OCI-LY7 (cell line): ENCODE measurements around the gene LDB3. TPM values are rescaled to one million over a fixed set of nuclear protein-coding genes. Genes with fewer than 3 reads are reported as not detected.

ENCODE experiments used
- BruUV-seq: library from RNA; stranded (reverse); fragments of 400-500 nt; replicated peaks from 2 replicates; lab custom pipeline; 2021; lab: Mats Ljungman, UMichigan
- CTCF ChIA-PET: fragments of 300-600 bp; sonication (Branson Sonifier 250); formaldehyde crosslinking; loops from one replicate; lab custom pipeline; 2022; ENCODE audit warnings: antibody characterized with exemption; ENCODE audit not compliant: unreplicated experiment; lab: Charles Lee
- POLR2A ChIA-PET: fragments of 300-600 bp; sonication (Branson Sonifier 250); formaldehyde crosslinking; loops from one replicate; lab custom pipeline; 2022; ENCODE audit warnings: antibody characterized with exemption; lab: Charles Lee
- DNase-seq: peaks from one replicate; pipeline ENCODE4 v3.0.0-alpha.2; 2015; ENCODE audit warnings: low spot score
- H2AFZ ChIP-seq: fragments of 200-600 bp; sonication (generic), shearing (Covaris generic); 2 replicates; pipeline ENCODE4 v1.6.1; 2014; ENCODE audit warnings: mild to moderate bottlenecking, antibody characterized with exemption, low read length, moderate library complexity
- H3K27ac ChIP-seq: fragments of 200-600 bp; sonication (generic); 2 replicates; pipeline ENCODE4 v1.5.1; 2014; ENCODE audit warnings: mixed run types, low read depth, mild to moderate bottlenecking, moderate library complexity, low read length, inconsistent platforms; ENCODE audit not compliant: poor library complexity, severe bottlenecking
- H3K36me3 ChIP-seq: fragments of 200-600 bp; sonication (generic); 2 replicates; pipeline ENCODE4 v1.6.1; 2014; ENCODE audit warnings: mild to moderate bottlenecking, antibody characterized with exemption, low read length, moderate library complexity, mixed read lengths; ENCODE audit not compliant: insufficient read depth
- H3K4me1 ChIP-seq: fragments of 200-600 bp; sonication (generic); 2 replicates; pipeline ENCODE4 v1.5.1; 2014; ENCODE audit warnings: mild to moderate bottlenecking, low read length; ENCODE audit not compliant: insufficient read depth, poor library complexity, severe bottlenecking
- H3K4me2 ChIP-seq: fragments of 200-600 bp; sonication (generic); 2 replicates; pipeline ENCODE4 v1.6.1; 2014; ENCODE audit warnings: mild to moderate bottlenecking, low read length
- H3K4me3 ChIP-seq: fragments of 200-600 bp; sonication (generic); 2 replicates; pipeline ENCODE4 v1.5.1; 2014; ENCODE audit warnings: mild to moderate bottlenecking, low read depth, low read length; ENCODE audit not compliant: poor library complexity, severe bottlenecking
- H3K79me2 ChIP-seq: fragments of 200-600 bp; sonication (generic); 2 replicates; pipeline ENCODE4 v1.6.1; 2016; ENCODE audit warnings: low read depth, mild to moderate bottlenecking, low read length, moderate library complexity, mixed read lengths; ENCODE audit not compliant: insufficient read depth
- H3K9me2 ChIP-seq: fragments of 200-600 bp; sonication (generic); 2 replicates; pipeline ENCODE4 v1.6.1; 2016; ENCODE audit warnings: mild to moderate bottlenecking, low read length, mixed read lengths; ENCODE audit not compliant: insufficient read depth
- H3K9me3 ChIP-seq: fragments of 200-600 bp; sonication (generic); 2 replicates; pipeline ENCODE4 v1.6.1; 2014; ENCODE audit warnings: mild to moderate bottlenecking, mixed run types, low read length, mixed read lengths
- H4K20me1 ChIP-seq: fragments of 200-600 bp; sonication (generic); 2 replicates; pipeline ENCODE4 v1.6.1; 2014; ENCODE audit warnings: mild to moderate bottlenecking, antibody characterized with exemption, low read length, moderate library complexity, mixed read lengths; ENCODE audit not compliant: insufficient read depth
- CTCF ChIP-seq: fragments of 200-600 bp; sonication (generic); conservative IDR thresholded peaks from 2 replicates; pipeline ENCODE4 v1.5.1; 2014; ENCODE audit warnings: mild to moderate bottlenecking, antibody characterized with exemption, low read length, moderate library complexity, mixed read lengths
- EZH2phosphoT487 ChIP-seq: fragments of 200-600 bp; sonication (generic); IDR thresholded peaks from 2 replicates; pipeline ENCODE4 v1.6.1; 2018; ENCODE audit warnings: low read depth, borderline replicate concordance, mild to moderate bottlenecking, mixed run types, antibody characterized with exemption, low read length, moderate library complexity, mixed read lengths
- intact Hi-C: fragments of 100-400 bp; cut with micrococcal nuclease; formaldehyde crosslinking; loops from one replicate; pipeline ENCODE4 v1.10.0; 2022; ENCODE audit not compliant: unreplicated experiment
- total RNA-seq, 2 experiments: library from RNA; depleted of rRNA in 1 of 2; stranded (reverse); fragments of >200 nt in 1 of 2; shearing (Covaris generic) in 1 of 2; gene quantifications; 2 replicates each; pipeline ENCODE4 v1.2.3, GENCODE V29; 2014 to 2022

LDB3 gene
- total RNA-seq, 2 experiments from 2014 or later: 0.08 TPM; not detected in 1

- CTCF ChIA-PET: no interaction called here
- no TSS peak for BruUV-seq
- no peak overlapping the region for H3K4me3 ChIP-seq
These were observed 90.9 kb downstream of the LDB3 start for GRCh38 chr10:86759073-86759672.

GRCh38 chr10:86763404-86763803 lies 95.1 kb downstream of the LDB3 start:
- TF ChIP-seq CTCF (no peak), EZH2phosphoT487 (no peak)
- Histone ChIP-seq H3K27ac (no peak overlapping the region), H2AFZ (no peak overlapping the region)

More at GRCh38 chr10:86759073-86759672, 90.9 kb downstream of the LDB3 start:
- DNase-seq: no peak
- H3K27ac ChIP-seq: no peak overlapping the region
- no peak overlapping the region for H2AFZ ChIP-seq
- H3K9me2 ChIP-seq: no peaks in the 10 kb centered on the region
- POLR2A ChIA-PET: no interaction called here
- TF ChIP-seq EZH2phosphoT487 (no peak), CTCF (no peak)
- H4K20me1 ChIP-seq: no peaks in the 10 kb centered on the region
- H3K4me1 ChIP-seq: no peaks in the 10 kb centered on the region
- no peaks in the 10 kb centered on the region for H3K79me2 ChIP-seq
- H3K36me3 ChIP-seq: no peaks in the 10 kb centered on the region
- H3K4me2 ChIP-seq: no peak overlapping the region
- intact Hi-C loops: no loop called here
- no peaks in the 10 kb centered on the region for H3K9me3 ChIP-seq

GRCh38 chr10:86765548-86765947 lies 97.2 kb downstream of the LDB3 start:
- Histone ChIP-seq H4K20me1 (no peaks in the 10 kb centered on the region), H3K4me1 (no peaks in the 10 kb centered on the region), H3K79me2 (no peaks in the 10 kb centered on the region), H3K4me3 (no peak overlapping the region), H2AFZ (no peak overlapping the region), H3K9me3 (no peaks in the 10 kb centered on the region), H3K4me2 (no peak overlapping the region), H3K36me3 (no peaks in the 10 kb centered on the region), H3K9me2 (no peaks in the 10 kb centered on the region), H3K27ac (no peak overlapping the region)
- DNase-seq: no peak
- no peak for TF ChIP-seq EZH2phosphoT487
- no peak for TF ChIP-seq CTCF
- ChIA-PET CTCF (no interaction called here), POLR2A (no interaction called here)
- intact Hi-C loops: no loop called here
- no TSS peak for BruUV-seq

More at GRCh38 chr10:86763404-86763803, 95.1 kb downstream of the LDB3 start:
- no TSS peak for BruUV-seq
- no peaks in the 10 kb centered on the region for H3K9me3 ChIP-seq
- H3K9me2 ChIP-seq: no peaks in the 10 kb centered on the region
- no peaks in the 10 kb centered on the region for H3K4me1 ChIP-seq
- H4K20me1 ChIP-seq: no peaks in the 10 kb centered on the region
- no peak for DNase-seq
- intact Hi-C loops: no loop called here
- POLR2A ChIA-PET: interaction anchor here (0.7 kb wide), 1 partner anchor 29 kb away, joined by 3 read pairs; no protein-coding TSS in a partner anchor
- H3K4me2 ChIP-seq: no peak overlapping the region
- no peaks in the 10 kb centered on the region for H3K36me3 ChIP-seq
- H3K4me3 ChIP-seq: no peak overlapping the region
- no peaks in the 10 kb centered on the region for H3K79me2 ChIP-seq
- CTCF ChIA-PET: no interaction called here
